GM23338 (cell line): ENCODE data around the gene CCNQ.

Experiments
- CREB1 ChIP-seq: fragments of 250-450 bp; sonication (Bioruptor Pico); IDR thresholded peaks from 2 replicates; pipeline ENCODE4 v1.5.0; 2020; ENCODE audit warnings: low read depth, mild to moderate bottlenecking, moderate library complexity
- CTCF ChIP-seq, 2 experiments: fragments of 200-600 bp in 1 of 2; sonication (generic) in 1 of 2; conservative IDR thresholded peaks; 2 replicates each; pipeline versions ENCODE4 v1.5.1 to v1.6.1; 2016 to 2017; ENCODE audit warnings: antibody characterized with exemption in 2 of 2, low read depth in 2 of 2, mild to moderate bottlenecking in 2 of 2, moderate library complexity in 1 of 2
- ETS1 ChIP-seq: IDR thresholded peaks from 2 replicates; pipeline ENCODE4 v1.6.1; 2016; ENCODE audit warnings: antibody characterized with exemption
- EZH2 ChIP-seq: fragments of 200-600 bp; sonication (generic); IDR thresholded peaks from one replicate; pipeline ENCODE4 v1.8.0; 2017; ENCODE audit warnings: antibody characterized with exemption, mild to moderate bottlenecking, low read depth; ENCODE audit not compliant: unreplicated experiment
- EZH2phosphoT487 ChIP-seq: fragments of 200-600 bp; sonication (generic); IDR thresholded peaks from one replicate; pipeline ENCODE4 v1.8.1; 2018; ENCODE audit warnings: antibody characterized with exemption; ENCODE audit not compliant: unreplicated experiment
- JUNB ChIP-seq: IDR thresholded peaks from one replicate; pipeline ENCODE4 v1.6.1; 2016; ENCODE audit warnings: antibody characterized with exemption; ENCODE audit not compliant: unreplicated experiment
- NANOG ChIP-seq: IDR thresholded peaks from 2 replicates; pipeline ENCODE4 v1.6.1; 2016; ENCODE audit warnings: antibody characterized with exemption, borderline replicate concordance
- POLR2AphosphoS5 ChIP-seq: IDR thresholded peaks from 2 replicates; pipeline ENCODE4 v1.6.1; 2016; ENCODE audit warnings: antibody characterized with exemption, low read depth
- ZNF114 ChIP-seq: fragments of 250-450 bp; sonication (Bioruptor Pico); IDR thresholded peaks from 2 replicates; pipeline ENCODE4 v1.5.0; 2020; ENCODE audit warnings: mild to moderate bottlenecking, moderate library complexity
- ZNF331 ChIP-seq: fragments of 250-450 bp; sonication (Bioruptor Pico); IDR thresholded peaks from 2 replicates; pipeline ENCODE4 v1.5.0; 2020; ENCODE audit warnings: low read depth, mild to moderate bottlenecking, moderate library complexity
- TF ChIP-seq, protein P1 (sequence below): fragments of 250-450 bp; sonication (Bioruptor Pico); IDR thresholded peaks from 2 replicates; pipeline ENCODE4 v1.5.0; 2020; ENCODE audit warnings: mild to moderate bottlenecking, moderate library complexity
- TF ChIP-seq, protein P2 (sequence below): IDR thresholded peaks from one replicate; pipeline ENCODE4 v1.6.1; 2018; ENCODE audit warnings: antibody characterized with exemption; ENCODE audit not compliant: unreplicated experiment

DNA sequence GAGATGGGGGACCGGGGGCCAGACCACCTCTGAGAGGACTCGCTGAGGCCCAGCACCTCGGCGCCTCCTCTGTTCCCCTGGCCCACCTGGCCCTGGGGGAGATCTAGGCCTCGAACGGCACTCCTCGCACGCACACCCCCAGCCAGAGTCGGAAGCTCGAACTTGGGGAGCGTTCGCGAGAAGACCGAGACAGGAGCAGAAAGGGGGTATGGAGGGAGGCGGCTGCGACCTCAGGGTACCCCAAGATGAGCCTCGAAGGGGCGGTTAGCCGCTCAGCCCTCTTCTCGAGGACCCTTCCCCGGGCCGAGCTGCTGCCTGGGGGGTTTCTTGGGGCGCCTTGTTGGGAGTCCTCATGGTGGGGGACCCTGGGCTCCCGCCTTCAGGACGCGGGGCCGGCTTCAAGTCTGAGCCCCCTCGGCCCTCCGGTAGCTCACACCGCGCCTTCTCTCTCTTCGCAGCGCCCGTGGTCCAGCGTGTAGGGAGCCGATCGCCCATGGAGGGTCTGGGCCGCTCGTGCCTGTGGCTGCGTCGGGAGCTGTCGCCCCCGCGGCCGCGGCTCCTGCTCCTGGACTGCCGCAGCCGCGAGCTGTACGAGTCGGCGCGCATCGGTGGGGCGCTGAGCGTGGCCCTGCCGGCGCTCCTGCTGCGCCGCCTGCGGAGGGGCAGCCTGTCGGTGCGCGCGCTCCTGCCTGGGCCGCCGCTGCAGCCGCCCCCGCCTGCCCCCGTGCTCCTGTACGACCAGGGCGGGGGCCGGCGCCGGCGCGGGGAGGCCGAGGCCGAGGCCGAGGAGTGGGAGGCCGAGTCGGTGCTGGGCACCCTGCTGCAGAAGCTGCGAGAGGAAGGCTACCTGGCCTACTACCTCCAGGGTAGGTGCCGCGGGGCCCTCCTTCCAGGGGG is 48.8 kb upstream of the CCNQ start:
- TF ChIP-seq NANOG (no peak), CTCF (conservative IDR thresholded peaks at IDR 0.05; ENCODE audit: low read depth in 2 of 2) (no peak), POLR2AphosphoS5 (no peak), EZH2phosphoT487 (no peak), JUNB (no peak), ETS1 (no peak), EZH2 (no peak), ZNF331 (CRISPR knock-in tag) (no peak), ZNF114 (CRISPR knock-in tag) (no peak), CREB1 (CRISPR knock-in tag) (no peak)
- TF ChIP-seq, protein P1, sequence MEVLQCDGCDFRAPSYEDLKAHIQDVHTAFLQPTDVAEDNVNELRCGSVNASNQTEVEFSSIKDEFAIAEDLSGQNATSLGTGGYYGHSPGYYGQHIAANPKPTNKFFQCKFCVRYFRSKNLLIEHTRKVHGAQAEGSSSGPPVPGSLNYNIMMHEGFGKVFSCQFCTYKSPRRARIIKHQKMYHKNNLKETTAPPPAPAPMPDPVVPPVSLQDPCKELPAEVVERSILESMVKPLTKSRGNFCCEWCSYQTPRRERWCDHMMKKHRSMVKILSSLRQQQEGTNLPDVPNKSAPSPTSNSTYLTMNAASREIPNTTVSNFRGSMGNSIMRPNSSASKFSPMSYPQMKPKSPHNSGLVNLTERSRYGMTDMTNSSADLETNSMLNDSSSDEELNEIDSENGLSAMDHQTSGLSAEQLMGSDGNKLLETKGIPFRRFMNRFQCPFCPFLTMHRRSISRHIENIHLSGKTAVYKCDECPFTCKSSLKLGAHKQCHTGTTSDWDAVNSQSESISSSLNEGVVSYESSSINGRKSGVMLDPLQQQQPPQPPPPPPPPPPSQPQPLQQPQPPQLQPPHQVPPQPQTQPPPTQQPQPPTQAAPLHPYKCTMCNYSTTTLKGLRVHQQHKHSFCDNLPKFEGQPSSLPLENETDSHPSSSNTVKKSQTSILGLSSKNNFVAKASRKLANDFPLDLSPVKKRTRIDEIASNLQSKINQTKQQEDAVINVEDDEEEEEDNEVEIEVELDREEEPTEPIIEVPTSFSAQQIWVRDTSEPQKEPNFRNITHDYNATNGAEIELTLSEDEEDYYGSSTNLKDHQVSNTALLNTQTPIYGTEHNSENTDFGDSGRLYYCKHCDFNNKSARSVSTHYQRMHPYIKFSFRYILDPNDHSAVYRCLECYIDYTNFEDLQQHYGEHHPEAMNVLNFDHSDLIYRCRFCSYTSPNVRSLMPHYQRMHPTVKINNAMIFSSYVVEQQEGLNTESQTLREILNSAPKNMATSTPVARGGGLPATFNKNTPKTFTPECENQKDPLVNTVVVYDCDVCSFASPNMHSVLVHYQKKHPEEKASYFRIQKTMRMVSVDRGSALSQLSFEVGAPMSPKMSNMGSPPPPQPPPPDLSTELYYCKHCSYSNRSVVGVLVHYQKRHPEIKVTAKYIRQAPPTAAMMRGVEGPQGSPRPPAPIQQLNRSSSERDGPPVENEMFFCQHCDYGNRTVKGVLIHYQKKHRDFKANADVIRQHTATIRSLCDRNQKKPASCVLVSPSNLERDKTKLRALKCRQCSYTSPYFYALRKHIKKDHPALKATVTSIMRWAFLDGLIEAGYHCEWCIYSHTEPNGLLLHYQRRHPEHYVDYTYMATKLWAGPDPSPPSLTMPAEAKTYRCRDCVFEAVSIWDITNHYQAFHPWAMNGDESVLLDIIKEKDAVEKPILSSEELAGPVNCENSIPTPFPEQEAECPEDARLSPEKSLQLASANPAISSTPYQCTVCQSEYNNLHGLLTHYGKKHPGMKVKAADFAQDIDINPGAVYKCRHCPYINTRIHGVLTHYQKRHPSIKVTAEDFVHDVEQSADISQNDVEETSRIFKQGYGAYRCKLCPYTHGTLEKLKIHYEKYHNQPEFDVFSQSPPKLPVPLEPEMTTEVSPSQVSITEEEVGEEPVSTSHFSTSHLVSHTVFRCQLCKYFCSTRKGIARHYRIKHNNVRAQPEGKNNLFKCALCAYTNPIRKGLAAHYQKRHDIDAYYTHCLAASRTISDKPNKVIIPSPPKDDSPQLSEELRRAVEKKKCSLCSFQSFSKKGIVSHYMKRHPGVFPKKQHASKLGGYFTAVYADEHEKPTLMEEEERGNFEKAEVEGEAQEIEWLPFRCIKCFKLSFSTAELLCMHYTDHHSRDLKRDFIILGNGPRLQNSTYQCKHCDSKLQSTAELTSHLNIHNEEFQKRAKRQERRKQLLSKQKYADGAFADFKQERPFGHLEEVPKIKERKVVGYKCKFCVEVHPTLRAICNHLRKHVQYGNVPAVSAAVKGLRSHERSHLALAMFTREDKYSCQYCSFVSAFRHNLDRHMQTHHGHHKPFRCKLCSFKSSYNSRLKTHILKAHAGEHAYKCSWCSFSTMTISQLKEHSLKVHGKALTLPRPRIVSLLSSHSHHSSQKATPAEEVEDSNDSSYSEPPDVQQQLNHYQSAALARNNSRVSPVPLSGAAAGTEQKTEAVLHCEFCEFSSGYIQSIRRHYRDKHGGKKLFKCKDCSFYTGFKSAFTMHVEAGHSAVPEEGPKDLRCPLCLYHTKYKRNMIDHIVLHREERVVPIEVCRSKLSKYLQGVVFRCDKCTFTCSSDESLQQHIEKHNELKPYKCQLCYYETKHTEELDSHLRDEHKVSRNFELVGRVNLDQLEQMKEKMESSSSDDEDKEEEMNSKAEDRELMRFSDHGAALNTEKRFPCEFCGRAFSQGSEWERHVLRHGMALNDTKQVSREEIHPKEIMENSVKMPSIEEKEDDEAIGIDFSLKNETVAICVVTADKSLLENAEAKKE (CRISPR knock-in tag) = no peak
- TF ChIP-seq, protein P2, sequence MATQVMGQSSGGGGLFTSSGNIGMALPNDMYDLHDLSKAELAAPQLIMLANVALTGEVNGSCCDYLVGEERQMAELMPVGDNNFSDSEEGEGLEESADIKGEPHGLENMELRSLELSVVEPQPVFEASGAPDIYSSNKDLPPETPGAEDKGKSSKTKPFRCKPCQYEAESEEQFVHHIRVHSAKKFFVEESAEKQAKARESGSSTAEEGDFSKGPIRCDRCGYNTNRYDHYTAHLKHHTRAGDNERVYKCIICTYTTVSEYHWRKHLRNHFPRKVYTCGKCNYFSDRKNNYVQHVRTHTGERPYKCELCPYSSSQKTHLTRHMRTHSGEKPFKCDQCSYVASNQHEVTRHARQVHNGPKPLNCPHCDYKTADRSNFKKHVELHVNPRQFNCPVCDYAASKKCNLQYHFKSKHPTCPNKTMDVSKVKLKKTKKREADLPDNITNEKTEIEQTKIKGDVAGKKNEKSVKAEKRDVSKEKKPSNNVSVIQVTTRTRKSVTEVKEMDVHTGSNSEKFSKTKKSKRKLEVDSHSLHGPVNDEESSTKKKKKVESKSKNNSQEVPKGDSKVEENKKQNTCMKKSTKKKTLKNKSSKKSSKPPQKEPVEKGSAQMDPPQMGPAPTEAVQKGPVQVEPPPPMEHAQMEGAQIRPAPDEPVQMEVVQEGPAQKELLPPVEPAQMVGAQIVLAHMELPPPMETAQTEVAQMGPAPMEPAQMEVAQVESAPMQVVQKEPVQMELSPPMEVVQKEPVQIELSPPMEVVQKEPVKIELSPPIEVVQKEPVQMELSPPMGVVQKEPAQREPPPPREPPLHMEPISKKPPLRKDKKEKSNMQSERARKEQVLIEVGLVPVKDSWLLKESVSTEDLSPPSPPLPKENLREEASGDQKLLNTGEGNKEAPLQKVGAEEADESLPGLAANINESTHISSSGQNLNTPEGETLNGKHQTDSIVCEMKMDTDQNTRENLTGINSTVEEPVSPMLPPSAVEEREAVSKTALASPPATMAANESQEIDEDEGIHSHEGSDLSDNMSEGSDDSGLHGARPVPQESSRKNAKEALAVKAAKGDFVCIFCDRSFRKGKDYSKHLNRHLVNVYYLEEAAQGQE = no peak
